Endometrial microvascular endothelial cells (primary cell): ENCODE data around the gene ARMC6. TPM values are rescaled to one million over a fixed set of nuclear protein-coding genes. Genes with fewer than 3 reads are reported as not detected.
"Not testable (repeated sequence)": the region's sequence is repeated elsewhere in the genome, so short reads cannot be mapped to it uniquely, and the experiment has no call there.

Experiments
- in situ Hi-C: cut with HindIII; loops from 2 replicates; pipeline ENCODE4 v1.10.0; 2017; ENCODE audit warnings: low sequenced_read_pairs, low pct_unique_long_range_greater_than_20kb; ENCODE audit errors: inconsistent ontology term
- total RNA-seq: library from RNA; depleted of rRNA; stranded (reverse); fragments of >200 nt; gene quantifications from one replicate; pipeline ENCODE4 v1.2.3, GENCODE V29; 2015; ENCODE audit errors: inconsistent ontology term

Gene ARMC6
- total RNA-seq, 1 donor from 2014 or later, result 63.6 TPM

GRCh38 chr19:19010551-19010950 lies 22.9 kb upstream of the ARMC6 start:
- in situ Hi-C loops, result no loop called here

GRCh38 chr19:19021115-19021514 lies 12.3 kb upstream of the ARMC6 start:
- in situ Hi-C loops, result no loop called here

GRCh38 chr19:19022380-19022961 lies 10.9 kb upstream of the ARMC6 start:
- in situ Hi-C loops, result no loop called here

DNA sequence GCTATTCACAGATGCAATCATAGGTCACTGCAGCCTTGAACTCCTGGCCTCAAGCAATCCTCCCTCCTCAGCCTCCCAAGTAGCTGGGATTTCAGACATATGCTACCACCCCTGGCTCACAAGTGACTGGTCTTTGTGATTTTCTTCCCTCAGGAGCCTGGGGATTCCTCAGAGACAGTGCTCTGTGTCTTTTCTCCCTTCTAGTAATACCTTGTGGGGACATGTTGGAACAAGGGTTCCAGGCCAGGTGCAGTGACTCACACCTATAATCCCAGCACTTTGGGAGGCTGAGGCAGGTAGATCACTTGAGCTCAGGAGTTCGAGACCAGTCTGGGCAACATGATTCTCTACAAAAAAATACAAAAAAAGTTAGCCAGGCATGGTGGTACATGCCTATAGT lies 10.0 kb upstream of the ARMC6 start:
- in situ Hi-C loops, result not testable (repeated sequence)

DNA sequence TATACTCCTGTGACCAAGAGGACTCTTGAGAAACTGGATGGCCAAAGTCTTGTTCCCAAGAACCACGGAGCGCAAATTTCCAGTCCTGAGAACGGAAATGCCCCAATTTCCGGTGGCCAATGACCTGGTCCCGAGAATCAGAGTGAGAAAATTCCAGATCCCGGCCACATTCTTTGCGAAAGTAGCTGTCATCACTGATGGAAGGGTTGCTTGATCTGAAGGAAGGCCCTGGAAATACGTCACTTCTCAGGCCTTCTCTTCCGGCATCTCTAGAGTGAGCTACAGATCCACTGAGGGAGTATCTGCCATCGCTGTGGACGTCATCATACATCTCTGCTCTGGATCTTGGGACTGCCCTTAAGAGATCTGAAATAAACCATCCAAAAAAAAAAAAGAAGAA lies 7.5 kb upstream of the ARMC6 start:
- in situ Hi-C loops, result no loop called here

DNA sequence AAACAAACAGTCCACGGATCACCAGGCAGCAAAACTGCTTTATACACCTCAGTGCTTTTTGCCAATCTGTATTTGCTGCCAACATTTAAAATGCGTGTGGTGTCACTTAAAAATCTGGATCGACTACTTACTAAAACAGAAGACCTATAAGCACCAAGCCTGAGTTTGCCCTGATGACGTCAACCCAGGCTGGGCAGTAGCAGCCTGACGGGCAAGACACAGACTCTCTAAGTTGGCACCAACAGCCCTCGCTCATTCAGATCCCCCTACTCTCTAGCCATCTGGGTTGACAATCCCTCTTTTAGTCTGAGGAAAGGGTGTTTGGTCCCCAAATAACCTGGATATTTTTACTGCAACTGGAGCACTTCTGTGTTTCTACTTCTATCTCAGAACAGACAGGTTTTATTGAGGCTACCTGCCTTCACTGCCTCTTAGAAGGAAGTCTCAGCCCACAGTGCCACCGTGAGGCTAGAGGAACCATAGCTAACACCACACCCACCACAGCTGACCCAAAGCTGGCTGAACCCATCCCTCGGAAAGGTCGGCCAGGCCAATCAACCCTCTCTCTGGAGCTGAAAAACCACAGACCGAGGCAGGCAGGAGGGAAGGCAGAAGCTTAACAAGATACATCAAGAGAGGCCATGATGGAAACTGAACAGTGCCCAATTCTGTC lies 7.0 kb upstream of the ARMC6 start:
- in situ Hi-C loops, result no loop called here

DNA sequence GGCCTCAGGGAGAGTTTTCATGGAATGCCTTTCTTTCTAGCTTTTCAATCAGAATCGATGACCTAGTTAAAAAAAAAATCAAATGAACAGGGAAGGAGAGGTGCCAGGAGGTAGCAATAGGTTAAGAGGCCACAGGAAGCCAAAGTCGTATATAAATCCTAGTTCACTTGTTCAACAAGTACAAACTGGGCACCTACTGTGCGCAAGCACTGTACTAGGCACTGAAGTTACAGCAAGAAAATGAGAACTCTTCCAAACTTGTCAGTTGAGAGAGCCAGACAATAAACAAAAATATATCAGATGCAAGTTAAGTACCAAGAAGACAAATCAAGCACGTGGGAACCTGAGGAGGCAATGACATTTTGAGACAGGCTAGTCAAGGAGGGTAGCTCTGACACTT lies 6.2 kb upstream of the ARMC6 start:
- in situ Hi-C loops, result no loop called here

- in situ Hi-C loops, result no loop called here
These were observed 4.9 kb upstream of the ARMC6 start for GRCh38 chr19:19028526-19028925.

DNA sequence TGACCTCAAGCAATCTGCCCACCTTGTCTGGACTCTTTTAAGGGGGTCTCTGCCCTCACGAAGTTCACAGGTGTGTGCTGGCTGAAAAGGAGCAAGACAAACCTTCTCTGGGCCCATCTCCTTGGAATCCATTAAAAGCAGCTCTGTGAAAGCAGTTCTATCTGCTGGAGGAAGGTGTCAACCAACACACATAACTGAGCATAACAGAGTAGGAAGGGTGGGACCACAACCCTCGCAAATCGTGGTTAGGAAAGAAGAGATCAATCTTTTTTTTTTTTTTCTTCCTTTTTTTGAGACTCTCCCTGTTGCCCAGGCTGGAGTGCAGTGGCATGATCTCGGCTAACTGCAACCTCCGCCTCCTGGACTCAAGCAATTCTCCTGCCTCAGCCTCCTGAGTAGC lies 1.5 kb upstream of the ARMC6 start:
- in situ Hi-C loops, result no loop called here

DNA sequence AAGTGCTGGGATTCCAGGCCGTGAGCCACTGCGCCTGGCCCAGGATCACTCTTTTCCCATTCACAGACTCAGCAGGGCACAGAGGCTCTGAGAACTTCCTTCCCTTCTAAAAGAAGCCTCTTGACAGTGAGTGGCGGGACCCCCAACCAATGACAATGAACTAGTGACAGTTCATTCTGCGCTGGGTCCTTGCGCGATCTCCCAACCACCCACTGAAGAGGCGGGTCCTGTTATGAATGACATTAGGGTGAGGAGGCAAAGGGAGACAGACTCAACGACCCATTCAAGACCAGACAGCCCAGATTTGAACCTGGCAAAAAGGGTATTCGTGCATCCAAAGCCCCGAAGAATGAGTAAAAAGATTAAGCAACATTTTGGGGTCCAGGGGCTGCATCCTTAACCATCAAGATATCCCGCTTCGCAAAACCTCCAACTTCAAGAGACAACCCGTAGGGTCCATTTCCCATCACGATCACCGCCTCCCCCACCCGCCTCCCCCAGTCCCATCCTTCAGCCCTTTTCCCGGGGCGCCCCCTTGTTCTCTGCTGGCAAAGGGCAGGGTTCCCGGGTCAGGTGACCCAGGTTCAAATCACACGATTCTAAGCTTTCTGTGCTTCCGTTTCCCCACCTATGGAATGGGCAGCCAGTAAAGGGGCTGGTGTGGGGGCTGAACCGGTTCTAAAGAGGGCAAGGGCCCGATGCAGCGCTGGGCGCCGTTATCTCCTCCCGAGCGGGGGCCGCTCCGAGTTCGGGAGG lies 805 bp upstream of the ARMC6 start:
- in situ Hi-C loops, result no loop called here

DNA sequence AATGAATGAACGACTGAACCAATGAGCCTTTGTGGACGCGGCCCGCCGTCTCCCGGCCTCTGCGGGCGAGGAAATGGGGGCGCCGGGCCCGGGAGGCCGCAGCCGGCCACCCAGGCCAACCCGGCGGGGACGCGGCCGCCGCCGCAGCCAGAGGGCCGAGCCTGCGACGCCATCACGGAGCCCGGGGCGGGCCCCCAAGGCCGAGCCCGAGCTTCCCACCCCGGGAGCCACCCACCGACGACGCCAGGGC lies 302 bp upstream of the ARMC6 start:
- in situ Hi-C loops, result no loop called here

GRCh38 chr19:19034204-19034624 lies 811 bp downstream of the ARMC6 start:
- in situ Hi-C loops, result no loop called here

DNA sequence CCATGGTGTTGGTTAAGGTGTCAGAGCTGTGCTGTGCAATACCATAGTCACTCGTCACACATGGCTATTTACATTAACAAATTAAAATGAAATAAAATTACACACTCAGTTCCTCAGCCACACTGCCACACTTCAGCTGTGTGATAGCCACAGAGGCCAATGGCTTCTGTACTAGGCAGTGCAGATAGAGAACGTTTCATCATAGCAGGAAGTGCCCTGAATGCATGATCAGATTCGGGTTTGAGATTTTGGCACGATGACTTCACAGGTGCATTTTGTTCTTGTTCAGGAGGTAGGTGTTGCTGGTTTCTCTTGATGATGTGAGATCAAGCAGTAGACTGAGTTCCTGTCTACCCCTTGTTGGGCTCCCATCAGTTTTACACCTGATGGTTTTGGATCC lies 6.5 kb downstream of the ARMC6 start:
- in situ Hi-C loops, result no loop called here

GRCh38 chr19:19040417-19040816 lies 7.0 kb downstream of the ARMC6 start:
- in situ Hi-C loops, result no loop called here

GRCh38 chr19:19042732-19043280 lies 9.4 kb downstream of the ARMC6 start:
- in situ Hi-C loops, result no loop called here

DNA sequence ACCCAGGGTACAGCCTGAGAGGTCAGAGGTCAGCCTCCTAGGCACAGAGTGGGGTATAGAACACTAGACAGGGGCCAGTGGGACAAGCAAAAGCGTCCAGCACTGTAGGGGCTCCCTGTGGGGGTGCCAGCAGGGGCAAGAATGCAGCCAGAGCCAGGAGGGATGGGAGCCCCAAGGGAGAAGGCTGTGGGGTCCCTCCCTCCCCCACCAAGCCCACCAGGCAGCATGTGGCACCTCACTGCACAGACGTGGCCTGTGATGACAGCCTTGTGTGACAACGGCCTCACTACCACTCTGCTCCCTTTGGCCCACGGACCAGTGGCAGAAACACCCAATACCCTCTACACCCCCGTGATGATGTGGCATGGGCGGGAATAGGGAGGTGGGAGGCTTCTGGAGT lies 10.1 kb downstream of the ARMC6 start:
- in situ Hi-C loops, result no loop called here

- in situ Hi-C loops, result no loop called here
These were observed 10.5 kb downstream of the ARMC6 start for GRCh38 chr19:19043881-19044280.

GRCh38 chr19:19049406-19049805 lies 16.0 kb downstream of the ARMC6 start:
- in situ Hi-C loops, result no loop called here

DNA sequence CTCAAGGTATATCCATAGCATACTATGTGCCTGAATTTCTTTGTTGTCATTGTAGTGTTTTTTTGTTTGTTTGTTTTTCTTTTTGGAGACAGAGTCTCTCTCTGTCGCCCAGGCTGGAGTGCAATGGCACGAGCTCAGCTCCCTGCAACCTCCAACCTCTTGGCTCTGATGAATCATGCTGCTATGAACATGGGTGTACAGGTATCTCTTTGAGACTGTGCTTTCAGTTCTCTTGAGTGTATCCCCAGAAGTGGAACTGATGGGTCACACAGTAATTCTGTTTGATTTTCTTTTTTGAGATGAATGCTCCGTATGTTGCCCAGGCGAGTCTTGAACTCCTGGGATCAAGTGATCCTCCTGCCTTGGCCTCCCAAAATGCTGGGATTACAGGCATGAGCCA lies 16.7 kb downstream of the ARMC6 start:
- in situ Hi-C loops, result no loop called here

GRCh38 chr19:19050731-19051130 lies 17.3 kb downstream of the ARMC6 start:
- in situ Hi-C loops, result no loop called here
